Activated T-cell treated with anti-CD3 and anti-CD28 coated beads for 48 hours (primary cell): ENCODE results near the gene ARMCX2.
"Not testable (repeated sequence)": the region's sequence is repeated elsewhere in the genome, so short reads cannot be mapped to it uniquely, and the experiment has no call there.

Source experiments
- DNase-seq: peaks from one replicate; pipeline ENCODE4 v3.0.0-alpha.2; 2020; ENCODE audit warnings: low read depth

Gene ARMCX2

GRCh38 chrX:101659601-101660063 lies at the start of gene ARMCX2:
ARMCX2 (minus strand) TSS chrX:101659850; CDS start chrX:101657588, 2,262 bp downstream.
- no peak for DNase-seq

- DNase-seq, result no peak
Measured at GRCh38 chrX:101709384-101709783, 49.7 kb upstream of the ARMCX2 start.

- DNase-seq, result no peak
Measured at GRCh38 chrX:101708163-101708562, 48.5 kb upstream of the ARMCX2 start.

- DNase-seq, result no peak
Measured at GRCh38 chrX:101693476-101693875, 33.8 kb upstream of the ARMCX2 start.

GRCh38 chrX:101691835-101692234 lies 32.2 kb upstream of the ARMCX2 start:
- DNase-seq, result no peak

- no peak for DNase-seq
Measured at GRCh38 chrX:101686574-101686973, 26.9 kb upstream of the ARMCX2 start.

- DNase-seq, result no peak
Measured at GRCh38 chrX:101685923-101686322, 26.3 kb upstream of the ARMCX2 start.

- no peak for DNase-seq
Measured at GRCh38 chrX:101682723-101683122, 23.1 kb upstream of the ARMCX2 start.

GRCh38 chrX:101677028-101677427 lies 17.4 kb upstream of the ARMCX2 start:
- DNase-seq, result no peak

GRCh38 chrX:101676571-101676970 lies 16.9 kb upstream of the ARMCX2 start:
- DNase-seq, result no peak

GRCh38 chrX:101668143-101668542 lies 8.5 kb upstream of the ARMCX2 start:
- no peak for DNase-seq

- DNase-seq, result peak; percentile 46
Measured at GRCh38 chrX:101658661-101659491, 774 bp downstream of the ARMCX2 start.

GRCh38 chrX:101657495-101657894 lies 2.2 kb downstream of the ARMCX2 start:
- DNase-seq, result no peak

GRCh38 chrX:101656817-101657216 lies 2.8 kb downstream of the ARMCX2 start:
- no peak for DNase-seq

GRCh38 chrX:101655534-101655933 lies 4.1 kb downstream of the ARMCX2 start:
- DNase-seq, result no peak

GRCh38 chrX:101647716-101648115 lies 11.9 kb downstream of the ARMCX2 start:
- not testable (repeated sequence) for DNase-seq

GRCh38 chrX:101642093-101642492 lies 17.6 kb downstream of the ARMCX2 start:
- DNase-seq, result no peak

GRCh38 chrX:101639583-101639982 lies 20.1 kb downstream of the ARMCX2 start:
- DNase-seq, result no peak

GRCh38 chrX:101619364-101619763 lies 40.3 kb downstream of the ARMCX2 start:
- no peak for DNase-seq

GRCh38 chrX:101617211-101618191 lies 42.1 kb downstream of the ARMCX2 start, which contains the start of gene ARMCX6:
ARMCX6 (minus strand) TSS chrX:101618000; CDS start chrX:101616620, 1,380 bp downstream.
- DNase-seq, result peak; percentile 60

- no peak for DNase-seq
Measured at GRCh38 chrX:101605728-101606127, 53.9 kb downstream of the ARMCX2 start.
